Sciatic nerve (tissue), 2 donors: ENCODE results near the gene EMP1. TPM values are rescaled to one million over a fixed set of nuclear protein-coding genes. Genes with fewer than 3 reads are reported as not detected.

ENCODE experiments used
- ATAC-seq: fragments of 200-7000 bp; cut with Tn5 transposase; one replicate; pipeline ENCODE4 v1.9.1; 2020; ENCODE audit warnings: mild to moderate bottlenecking, moderate library complexity
- DNase-seq: peaks from one replicate; pipeline ENCODE4 v3.0.0-alpha.2; 2020; ENCODE audit warnings: low spot score
- intact Hi-C: fragments of 100-400 bp; cut with DNase I; formaldehyde crosslinking; loops from one replicate; pipeline ENCODE4 v1.14.2; 2022
- total RNA-seq: library from RNA; stranded (reverse); fragmentation: NEBNext Ultra II Directional; extraction: Animal tissue kit (Norgen Biotek cat#: 25700); gene quantifications from one replicate; pipeline ENCODE4 v1.2.1, GENCODE V29; 2021
- donor health status: DM: no; HTN: no; CAD: no.
- donor health status: DM: no; HTN: no; CAD: no.

EMP1 gene
- total RNA-seq, 1 donor from 2014 or later, result 413 TPM

DNA sequence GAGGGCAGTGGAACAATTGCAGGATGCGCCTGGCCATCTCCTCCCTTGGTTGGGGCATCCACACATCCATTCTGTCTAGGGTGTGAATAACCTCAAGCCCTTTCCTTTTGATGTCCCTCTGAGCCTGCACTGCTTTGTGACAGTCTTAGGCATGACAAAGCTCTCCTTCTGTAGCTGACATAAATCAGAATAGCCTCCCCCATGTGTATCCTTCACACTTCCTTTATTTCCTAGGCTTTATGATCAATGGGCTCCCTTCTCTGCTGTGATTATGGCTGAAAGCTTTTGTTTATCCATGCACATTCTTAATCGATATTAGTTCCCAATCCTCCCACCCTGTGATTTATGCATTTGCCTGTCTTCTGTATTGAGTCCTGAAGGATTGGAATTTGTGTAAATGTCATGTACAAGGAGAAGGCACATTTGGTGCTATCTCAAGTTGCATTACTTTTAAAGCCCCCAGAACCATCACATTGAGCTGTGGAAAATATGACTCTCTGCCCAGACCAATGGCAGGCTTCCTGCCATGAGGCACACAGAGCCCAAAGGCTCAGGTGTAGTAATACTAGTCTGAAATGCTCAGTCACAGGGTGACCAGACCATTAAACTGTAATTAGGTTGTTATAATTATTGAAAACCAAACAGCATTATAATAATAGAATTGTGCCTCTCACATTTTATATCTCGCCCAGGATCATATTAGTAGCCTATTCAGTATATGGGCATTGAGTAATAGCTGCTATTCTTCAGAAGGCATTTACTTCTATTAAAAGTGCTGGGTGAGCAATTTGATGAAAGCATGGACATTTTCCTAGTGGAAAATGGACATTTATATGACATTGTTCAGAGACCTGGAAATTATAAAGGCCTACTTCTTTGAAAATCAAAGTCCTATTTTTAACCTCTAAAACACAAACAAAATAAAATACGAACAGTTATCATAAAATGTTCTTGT lies 14.0 kb downstream of the EMP1 start:
- DNase-seq (no peak), ATAC-seq (peak; percentile 37)
- intact Hi-C loops, result loop anchor here (5.0 kb wide), 2 partner anchors 113 to 293 kb away; no protein-coding TSS in a partner anchor

- ATAC-seq (no peak), DNase-seq (no peak)
- intact Hi-C loops, result loop anchor here (5.0 kb wide), 2 partner anchors 114 to 294 kb away; no protein-coding TSS in a partner anchor
These were observed 14.8 kb downstream of the EMP1 start for GRCh38 chr12:13211191-13211858.

- intact Hi-C loops, result loop anchor here (5.0 kb wide), 2 partner anchors 115 to 295 kb away; no protein-coding TSS in a partner anchor
- peak; percentile 67 for ATAC-seq
- peak; percentile 78 for DNase-seq
These were observed 15.5 kb downstream of the EMP1 start for GRCh38 chr12:13211859-13212664.

DNA sequence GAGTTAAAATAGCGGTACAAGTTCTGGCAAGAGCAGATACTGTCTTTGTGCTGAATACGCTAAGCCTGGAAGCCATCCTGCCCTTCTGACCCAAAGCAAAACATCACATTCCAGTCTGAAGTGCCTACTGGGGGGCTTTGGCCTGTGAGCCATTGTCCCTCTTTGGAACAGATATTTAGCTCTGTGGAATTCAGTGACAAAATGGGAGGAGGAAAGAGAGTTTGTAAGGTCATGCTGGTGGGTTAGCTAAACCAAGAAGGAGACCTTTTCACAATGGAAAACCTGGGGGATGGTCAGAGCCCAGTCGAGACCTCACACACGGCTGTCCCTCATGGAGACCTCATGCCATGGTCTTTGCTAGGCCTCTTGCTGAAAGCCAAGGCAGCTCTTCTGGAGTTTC lies 18.5 kb downstream of the EMP1 start:
- no peak for DNase-seq
- intact Hi-C loops, result no loop called here
- no peak for ATAC-seq

DNA sequence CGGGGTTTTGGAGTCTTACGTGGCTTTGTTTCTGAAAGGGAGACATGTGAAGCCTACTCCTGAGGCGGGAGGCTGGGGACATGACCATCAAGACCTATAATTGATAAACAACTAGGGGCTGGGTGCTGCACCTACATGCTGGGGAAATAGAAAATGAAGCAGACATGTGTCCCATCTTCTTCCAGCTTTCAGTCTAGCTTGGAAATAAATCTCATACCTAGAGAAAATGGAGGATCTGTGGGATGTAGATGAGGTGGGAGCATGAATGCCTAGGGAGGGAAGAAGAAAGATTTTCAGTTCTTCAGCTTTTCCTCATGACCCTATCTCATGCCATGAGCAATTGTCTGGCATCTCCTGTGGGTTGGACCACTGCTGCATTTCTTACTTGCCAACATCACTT lies 22.1 kb downstream of the EMP1 start:
- DNase-seq, result no peak
- no peak for ATAC-seq
- intact Hi-C loops, result no loop called here

DNA sequence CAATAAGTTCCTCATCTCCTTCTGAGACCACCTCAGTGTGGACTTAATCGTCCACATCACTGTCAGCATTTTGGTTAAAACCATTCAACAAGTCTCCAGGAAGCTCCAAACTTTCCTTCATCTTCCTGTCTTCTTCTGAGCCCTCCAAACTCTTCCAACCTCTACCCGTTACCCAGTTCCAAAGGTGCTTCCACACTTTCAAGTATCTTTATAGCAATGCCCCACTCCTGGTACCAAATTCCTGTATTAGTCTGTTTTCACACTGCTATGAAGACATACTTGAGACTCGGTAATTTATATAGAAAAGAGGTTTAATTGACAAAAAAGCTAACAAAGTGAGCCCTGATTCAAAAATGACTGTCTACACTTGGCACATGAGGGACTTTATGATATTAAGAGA lies 22.8 kb downstream of the EMP1 start:
- DNase-seq (no peak), ATAC-seq (no peak)
- intact Hi-C loops, result no loop called here

DNA sequence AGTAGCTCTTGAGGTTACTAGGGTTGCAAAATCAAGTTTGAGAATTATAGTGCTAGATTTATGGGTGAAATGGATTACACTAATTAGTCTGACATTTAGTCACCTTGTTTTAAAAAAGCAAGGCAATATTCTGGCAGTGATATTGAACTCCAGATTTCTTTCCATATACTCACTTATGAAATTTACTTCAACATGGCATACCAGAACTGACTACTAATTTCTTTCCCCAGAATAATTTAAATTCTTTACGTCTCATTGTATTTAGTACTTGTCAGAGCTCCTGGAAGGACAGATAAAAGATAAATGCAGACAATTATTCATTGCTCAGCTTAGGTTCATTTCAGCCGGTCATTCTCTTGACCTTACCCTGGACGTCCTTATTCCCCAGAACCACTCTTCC lies 24.3 kb downstream of the EMP1 start:
- DNase-seq, result no peak
- intact Hi-C loops, result no loop called here
- no peak for ATAC-seq

GRCh38 chr12:13222076-13222475 lies 25.6 kb downstream of the EMP1 start:
- DNase-seq (peak; percentile 64), ATAC-seq (peak; percentile 44)
- intact Hi-C loops, result no loop called here

GRCh38 chr12:13223179-13223804 lies 26.8 kb downstream of the EMP1 start:
- no peak for ATAC-seq
- intact Hi-C loops, result no loop called here
- DNase-seq, result no peak

DNA sequence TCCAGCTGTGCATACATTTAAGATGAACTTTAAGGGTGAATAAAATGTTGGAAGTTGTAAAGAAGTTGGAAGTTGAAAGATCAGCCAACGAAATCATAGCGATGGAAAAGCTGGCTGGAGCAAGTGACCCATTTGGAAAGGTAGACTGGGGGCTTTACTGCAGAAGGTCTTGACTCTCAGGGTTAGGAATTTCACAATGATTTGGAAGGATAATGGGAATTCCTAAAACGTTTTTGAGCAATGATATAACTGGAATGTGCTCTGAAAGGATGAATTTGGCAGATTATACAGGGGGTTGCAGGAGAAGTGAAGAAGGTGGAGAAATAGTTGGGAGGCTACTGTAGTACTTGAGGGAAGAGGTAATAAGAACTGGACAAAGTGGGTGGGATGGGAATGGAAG lies 27.4 kb downstream of the EMP1 start:
- ATAC-seq, result peak; percentile 41
- intact Hi-C loops, result no loop called here
- no peak for DNase-seq

DNA sequence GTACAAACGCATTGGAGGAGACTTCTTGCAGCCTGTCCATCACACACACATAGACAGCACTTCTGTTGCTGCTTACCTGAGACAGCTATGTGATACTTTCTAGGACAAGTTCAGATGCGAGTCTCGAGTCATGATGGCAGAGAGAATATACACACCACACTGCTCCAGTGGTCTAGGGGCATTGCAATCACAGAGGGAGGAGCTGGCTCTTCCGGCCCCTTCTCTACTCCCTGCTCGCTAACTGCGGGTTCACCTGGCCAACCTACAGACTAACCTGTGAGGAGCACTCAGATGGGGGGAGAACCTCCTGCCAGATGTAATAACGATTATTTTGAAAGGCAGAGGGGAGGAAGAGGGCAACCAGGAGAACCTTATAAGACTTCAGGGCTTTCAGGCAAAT lies 30.7 kb downstream of the EMP1 start:
- no peak for DNase-seq
- intact Hi-C loops, result no loop called here
- ATAC-seq, result no peak

DNA sequence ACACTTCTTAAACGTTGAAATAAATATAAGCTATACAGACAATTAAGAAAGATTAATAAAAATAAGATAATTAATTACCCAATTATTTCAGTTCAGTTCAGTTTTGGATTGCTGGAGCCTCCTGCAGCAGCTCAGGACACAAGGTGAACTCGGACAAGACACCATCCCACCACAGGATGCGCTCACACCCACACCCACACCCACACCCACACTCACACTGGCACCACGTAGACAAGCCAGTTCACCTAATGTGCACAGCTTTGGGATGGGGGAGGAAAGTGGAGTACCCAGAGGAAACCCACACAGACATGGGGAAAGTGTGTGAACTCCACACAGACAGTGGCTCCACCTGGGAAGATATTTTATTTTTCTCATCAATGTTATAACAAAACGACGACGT lies 32.1 kb downstream of the EMP1 start:
- ATAC-seq (no peak), DNase-seq (no peak)
- intact Hi-C loops, result no loop called here

GRCh38 chr12:13229504-13229903 lies 33.0 kb downstream of the EMP1 start:
- ATAC-seq (no peak), DNase-seq (no peak)
- intact Hi-C loops, result no loop called here

DNA sequence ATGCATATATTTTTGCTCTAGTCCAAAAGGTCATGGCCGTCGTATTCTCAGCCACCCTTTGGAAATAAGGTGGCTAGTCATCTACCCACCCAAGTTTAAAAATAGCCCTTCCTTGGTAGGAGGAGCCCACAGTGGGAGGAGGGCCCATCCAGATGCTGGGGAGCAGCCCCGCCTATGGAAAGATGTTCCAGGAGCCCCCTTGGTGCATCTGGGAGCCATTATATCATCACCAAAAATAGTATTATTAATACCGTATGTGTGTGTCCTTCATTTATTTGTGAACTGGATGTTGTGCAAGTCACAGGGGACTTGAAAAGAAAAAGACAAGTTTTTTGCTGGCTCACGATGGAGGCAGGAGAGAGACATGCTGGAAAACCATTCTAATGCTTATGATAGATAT lies 34.0 kb downstream of the EMP1 start:
- DNase-seq, result no peak
- peak; percentile 88 for ATAC-seq
- intact Hi-C loops, result no loop called here

GRCh38 chr12:13233830-13234641 lies 37.5 kb downstream of the EMP1 start:
- intact Hi-C loops, result no loop called here
- ATAC-seq (peak; percentile 63), DNase-seq (peak; percentile 72)

- ATAC-seq (no peak), DNase-seq (no peak)
- intact Hi-C loops, result no loop called here
These were observed 41.7 kb downstream of the EMP1 start for GRCh38 chr12:13238204-13238603.

GRCh38 chr12:13241833-13242488 lies 45.4 kb downstream of the EMP1 start:
- DNase-seq (no peak), ATAC-seq (no peak)
- intact Hi-C loops, result no loop called here

DNA sequence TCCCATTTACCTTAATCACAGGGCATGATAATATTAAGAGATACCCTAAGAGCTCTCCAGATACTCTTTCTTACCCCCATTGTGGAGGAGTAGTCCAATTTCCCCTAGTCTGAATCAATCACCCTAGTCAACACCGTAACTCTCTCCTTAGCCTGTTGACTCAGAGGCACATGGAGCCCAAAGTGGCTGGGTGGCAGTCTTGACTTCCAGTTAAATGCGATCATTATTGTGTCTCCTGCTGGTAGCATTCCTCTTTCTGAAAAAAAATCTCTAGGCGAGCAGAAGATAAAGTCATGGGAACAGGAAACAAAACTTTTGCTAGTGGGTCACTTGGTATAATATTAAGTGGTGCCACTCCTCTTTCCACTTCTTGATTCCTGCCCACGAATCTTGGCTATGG lies 46.4 kb downstream of the EMP1 start:
- no peak for ATAC-seq
- intact Hi-C loops, result no loop called here

More for the DNA sequence above, 46.4 kb downstream of the EMP1 start:
- no peak for DNase-seq
